GM20431 (cell line): ENCODE measurements around the gene GGCT.
"Not testable (repeated sequence)": the region's sequence is repeated elsewhere in the genome, so short reads cannot be mapped to it uniquely, and the experiment has no call there.

Experiments used
- in situ Hi-C: fragments of 300-500 bp; cut with MseI, MboI; formaldehyde crosslinking; loops from one replicate; pipeline ENCODE4 v1.15.0; 2020; ENCODE audit warnings: low sequenced_read_pairs; ENCODE audit not compliant: unreplicated experiment

Gene GGCT

DNA sequence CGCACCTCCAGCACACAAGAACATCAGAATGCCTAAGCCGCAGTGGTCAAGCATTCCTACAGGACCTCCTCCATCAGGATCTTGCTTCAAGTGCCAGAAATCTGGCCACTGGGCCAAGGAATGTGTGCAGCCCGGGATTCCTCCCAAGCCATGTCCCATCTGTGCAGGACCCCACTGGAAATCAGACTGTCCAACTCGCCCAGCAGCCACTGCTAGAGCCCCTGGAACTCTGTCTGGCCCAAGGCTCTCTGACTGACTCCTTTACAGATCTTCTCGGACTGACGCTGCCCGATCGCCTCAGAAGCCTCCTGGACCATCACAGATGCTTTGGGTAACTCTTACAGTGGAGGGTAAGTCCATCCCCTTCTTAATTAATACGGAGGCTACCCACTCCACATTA lies 23.2 kb downstream of the GGCT start:
- in situ Hi-C loops: not testable (repeated sequence)

- in situ Hi-C loops: no loop called here
Measured at GRCh38 chr7:30479202-30480120, 25.2 kb downstream of the GGCT start.

DNA sequence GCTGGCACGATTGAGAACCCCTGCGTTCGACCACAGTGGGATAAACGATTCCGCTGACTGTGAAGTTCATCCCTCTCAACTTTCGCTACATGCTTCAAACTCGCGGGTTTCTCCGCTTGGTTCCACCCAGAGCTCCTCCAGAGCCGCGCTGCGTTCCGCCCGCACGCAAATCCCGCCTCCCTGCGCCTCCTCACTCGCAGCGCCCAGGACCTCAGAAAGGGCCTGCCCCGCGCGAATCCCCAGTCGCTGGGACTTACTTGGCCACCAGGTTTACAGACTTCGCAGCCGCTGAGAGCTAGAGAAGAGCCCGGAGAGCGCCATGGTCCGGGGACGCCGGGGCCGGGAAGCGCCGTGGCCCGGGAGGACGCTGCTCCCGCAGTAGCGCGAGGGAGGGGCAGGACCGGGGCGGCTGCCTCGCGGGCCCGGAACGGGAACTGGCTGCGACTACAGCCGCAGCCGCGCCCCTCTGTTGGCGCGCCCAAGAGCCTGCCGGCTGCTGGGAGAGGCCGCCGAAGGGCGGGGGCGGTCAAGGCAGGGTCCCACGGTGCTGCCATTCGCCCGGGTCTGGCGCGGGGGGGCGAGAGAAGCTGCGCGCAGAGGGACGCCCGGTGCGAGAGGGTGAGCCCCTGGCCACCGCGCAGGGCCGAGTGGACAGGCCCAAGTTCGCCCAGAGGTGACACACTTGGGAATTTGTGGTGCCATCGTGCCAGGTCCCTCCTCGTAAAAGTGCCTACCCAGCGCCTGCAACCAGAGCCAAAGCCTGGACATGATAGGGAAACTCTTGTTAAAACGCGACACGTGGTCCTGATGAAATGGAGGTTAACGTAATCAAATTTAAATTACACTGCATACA lies 26.1 kb downstream of the GGCT start, which contains the start of gene NOD1:
Gene NOD1 (minus strand): TSS at position 436 of the 853 bp plus-strand sequence. CDS start 21,863 bp downstream, outside the sequence.
- in situ Hi-C loops: no loop called here

- in situ Hi-C loops: no loop called here
Measured at GRCh38 chr7:30476459-30477145, 28.0 kb downstream of the GGCT start.

DNA sequence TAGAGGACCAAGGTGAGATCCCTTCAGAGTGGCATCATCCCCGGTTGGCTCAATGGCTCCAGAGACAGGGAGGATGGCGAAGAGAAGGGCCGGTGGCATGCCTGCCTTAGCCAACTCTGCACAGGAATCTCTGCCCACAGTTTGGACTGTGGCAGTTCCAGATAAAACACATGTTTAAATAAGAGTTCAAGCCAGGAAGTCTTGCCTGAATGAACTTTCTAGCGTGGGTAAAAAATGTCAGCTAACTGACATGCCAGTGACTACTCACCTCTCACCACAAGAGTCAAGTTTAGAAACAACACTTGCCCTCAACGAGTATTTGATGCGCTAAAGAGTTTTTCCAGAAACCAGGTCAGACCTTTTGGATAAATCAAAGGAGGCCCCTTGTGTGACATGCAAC lies 29.0 kb downstream of the GGCT start:
- in situ Hi-C loops: no loop called here

DNA sequence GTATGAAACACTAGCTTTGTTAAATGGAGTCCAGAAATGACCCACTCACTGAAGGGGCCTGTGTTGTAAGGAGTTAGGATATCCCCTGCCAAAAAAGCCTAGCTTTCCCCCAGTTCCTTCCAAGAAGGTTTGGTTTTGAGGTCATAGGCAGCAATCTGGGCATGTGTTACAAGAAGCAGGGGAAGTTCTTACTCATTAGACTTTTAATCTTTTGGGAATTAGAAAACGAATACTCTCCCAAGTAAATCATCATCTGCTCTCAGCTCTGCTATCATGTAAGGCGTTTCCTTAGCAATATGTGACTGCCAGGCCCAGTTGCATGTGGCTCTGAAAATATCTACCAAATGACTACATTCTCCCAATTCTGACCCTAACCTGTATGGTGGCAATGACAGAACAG lies 29.7 kb downstream of the GGCT start:
- in situ Hi-C loops: no loop called here

DNA sequence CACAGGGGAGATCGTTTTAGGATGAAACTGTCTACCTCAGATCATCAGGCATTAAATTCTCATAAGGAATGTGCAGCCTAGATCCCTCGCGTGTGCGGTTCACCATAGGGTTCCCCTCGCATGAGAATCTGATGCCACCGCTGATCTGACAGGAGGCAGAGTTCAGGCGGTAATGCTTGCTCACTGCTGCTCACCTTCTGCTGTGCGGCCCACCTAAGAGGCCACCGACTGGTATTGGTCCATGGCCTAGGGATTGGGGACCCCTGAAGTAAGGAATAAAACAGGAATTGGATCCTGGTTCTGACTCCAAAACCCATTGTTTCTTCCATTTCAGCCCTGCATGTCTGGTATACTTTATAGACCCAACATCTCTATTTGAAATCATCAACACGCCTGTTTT lies 30.1 kb downstream of the GGCT start:
- in situ Hi-C loops: no loop called here

- in situ Hi-C loops: no loop called here
Measured at GRCh38 chr7:30473903-30474302, 30.7 kb downstream of the GGCT start.

DNA sequence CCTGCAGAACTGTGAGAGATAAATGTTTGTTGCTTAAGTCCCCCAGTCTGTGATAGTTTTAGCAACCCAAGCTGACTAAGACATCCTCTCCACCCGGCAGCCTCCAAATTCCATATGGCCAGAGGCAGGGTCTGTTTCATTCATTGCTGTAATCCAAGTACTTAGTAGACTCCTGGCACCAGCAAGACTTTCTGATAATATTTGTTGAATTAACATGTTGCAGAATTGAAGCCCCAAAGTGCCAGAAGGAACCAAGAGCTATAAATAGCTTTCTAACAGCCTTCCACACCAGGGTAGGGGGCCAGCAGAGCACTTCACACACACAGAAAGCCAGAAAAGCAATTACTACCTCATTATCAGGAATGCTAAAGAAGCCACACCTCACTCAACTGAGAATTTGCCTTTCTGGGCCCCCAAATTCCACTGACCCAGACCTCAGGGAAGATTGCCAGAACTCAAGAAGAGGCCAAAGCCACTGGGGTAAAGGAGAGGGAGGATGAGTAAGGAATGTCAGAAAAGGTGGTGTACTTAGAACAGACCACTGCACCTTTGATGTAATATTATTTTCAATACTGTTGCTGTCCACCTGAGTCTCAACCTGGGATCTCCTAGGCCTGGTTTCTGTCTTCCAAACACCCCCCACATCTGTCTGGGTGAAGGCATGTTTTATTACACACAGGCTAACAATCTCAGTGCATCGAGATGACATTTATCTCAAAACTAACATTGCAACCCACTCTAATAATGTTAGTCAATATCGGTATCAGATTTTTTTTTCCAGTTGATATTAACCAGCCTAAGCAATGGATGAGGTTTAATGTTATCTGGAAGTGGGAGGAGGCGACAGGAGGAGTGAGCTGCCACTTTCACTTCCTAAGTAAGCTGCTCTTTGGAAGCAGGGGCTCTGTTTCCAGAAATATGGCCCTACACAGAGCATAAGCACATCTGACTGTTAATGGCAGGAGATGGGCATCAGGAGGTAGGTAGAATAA lies 31.5 kb downstream of the GGCT start:
- in situ Hi-C loops: no loop called here

DNA sequence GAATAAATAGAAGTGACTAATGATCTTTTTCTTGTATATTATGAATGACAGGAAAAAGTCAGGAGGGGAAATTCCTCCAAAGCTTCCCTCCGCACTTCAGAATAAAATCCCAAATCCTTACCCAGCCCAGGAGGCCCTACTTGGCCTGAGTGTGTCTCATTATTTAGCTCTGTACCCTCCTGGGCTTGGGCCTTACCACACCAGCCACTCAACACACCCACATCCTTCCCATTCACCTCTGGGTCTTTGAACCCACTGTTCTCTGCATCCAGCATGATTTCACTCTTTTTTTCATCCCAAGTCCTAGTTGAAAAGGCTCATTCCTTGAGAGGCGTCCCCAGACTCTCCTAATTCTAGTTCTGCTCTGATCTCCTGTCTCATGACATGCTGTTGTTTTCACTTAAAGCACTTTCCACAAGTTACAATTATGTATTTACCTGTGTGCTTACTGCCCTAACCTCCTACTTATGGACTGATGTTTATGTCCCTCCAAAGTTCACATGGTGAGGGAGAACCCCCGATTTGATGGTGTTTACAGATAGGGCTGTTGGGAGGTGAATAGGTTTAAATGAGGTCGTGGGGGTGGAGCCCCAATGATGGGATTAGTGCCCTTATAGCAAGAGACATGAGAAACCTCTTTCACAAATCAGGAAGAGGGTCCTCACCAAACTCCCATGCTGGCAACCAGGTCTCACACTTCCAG lies 32.4 kb downstream of the GGCT start:
- in situ Hi-C loops: no loop called here

GRCh38 chr7:30471205-30471604 lies 33.4 kb downstream of the GGCT start:
- in situ Hi-C loops: no loop called here

DNA sequence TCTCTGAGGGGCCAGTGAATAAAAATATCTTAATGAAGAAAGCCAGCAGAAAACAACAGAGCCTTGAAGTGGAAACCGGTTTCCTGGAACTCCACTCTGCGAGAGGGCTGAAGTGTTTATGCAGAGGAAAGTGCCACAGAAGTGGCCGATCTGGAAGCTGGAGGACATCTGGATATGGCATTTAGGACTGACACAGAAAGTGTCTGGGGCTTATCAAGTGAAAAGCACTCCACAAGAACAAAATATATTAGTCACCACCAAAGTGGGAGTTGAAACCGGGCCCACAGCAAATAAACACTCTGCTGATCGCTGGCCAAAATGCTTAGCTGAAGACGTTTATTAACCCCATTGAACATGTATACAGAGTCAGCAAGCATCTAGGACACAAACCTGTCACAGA lies 33.9 kb downstream of the GGCT start:
- in situ Hi-C loops: no loop called here

DNA sequence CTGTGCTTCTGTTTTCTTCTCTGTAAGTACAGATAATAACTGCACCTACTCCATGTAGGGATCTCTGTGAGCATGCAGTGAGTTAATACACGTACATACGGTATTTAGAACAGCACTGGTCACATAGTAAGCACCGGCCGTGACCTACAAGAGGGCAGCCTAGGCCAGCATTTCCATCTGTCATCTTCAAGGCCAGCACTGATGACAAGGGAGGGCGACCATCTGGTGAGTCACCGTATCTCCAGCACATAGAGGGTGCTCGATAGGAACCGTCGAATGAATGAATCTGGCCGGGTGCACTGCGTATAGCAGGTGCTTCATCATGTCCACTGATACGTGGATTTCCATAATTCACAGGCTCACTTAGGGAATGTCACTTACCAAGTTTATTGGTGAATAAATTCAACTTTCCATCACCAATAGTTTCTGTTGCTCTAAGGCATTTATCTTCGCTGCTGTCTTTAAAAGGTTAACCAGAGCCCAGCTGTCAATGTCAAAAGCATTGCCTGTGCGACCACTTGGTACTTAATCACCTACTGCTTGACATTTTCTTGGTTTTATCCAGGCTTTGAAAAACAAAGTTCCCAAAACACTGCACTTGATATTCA lies 34.4 kb downstream of the GGCT start:
- in situ Hi-C loops: no loop called here

- in situ Hi-C loops: no loop called here
Measured at GRCh38 chr7:30469303-30469702, 35.3 kb downstream of the GGCT start.

- in situ Hi-C loops: no loop called here
Measured at GRCh38 chr7:30468791-30469190, 35.8 kb downstream of the GGCT start.

GRCh38 chr7:30468041-30468440 lies 36.6 kb downstream of the GGCT start:
- in situ Hi-C loops: no loop called here

GRCh38 chr7:30467271-30467670 lies 37.4 kb downstream of the GGCT start:
- in situ Hi-C loops: no loop called here

GRCh38 chr7:30466266-30466665 lies 38.4 kb downstream of the GGCT start:
- in situ Hi-C loops: no loop called here
